GM19043 (cell line): ENCODE data around the gene HMX3.
"Not testable (repeated sequence)": the region's sequence is repeated elsewhere in the genome, so short reads cannot be mapped to it uniquely, and the experiment has no call there.

ENCODE experiments used
- ATAC-seq: cut with Tn5 transposase; IDR thresholded peaks from one replicate; pipeline ENCODE4 v1.9.1; 2021; ENCODE audit warnings: low read depth; ENCODE audit not compliant: unreplicated experiment

HMX3 gene

GRCh38 chr10:123165445-123166072 is 29.8 kb downstream of the HMX3 start:
- ATAC-seq: no peak

GRCh38 chr10:123166618-123167017 is 30.8 kb downstream of the HMX3 start:
- no peak for ATAC-seq

GRCh38 chr10:123170961-123171360 is 35.2 kb downstream of the HMX3 start:
- ATAC-seq: no peak

GRCh38 chr10:123171616-123172015 is 35.8 kb downstream of the HMX3 start:
- not testable (repeated sequence) for ATAC-seq

- no peak for ATAC-seq
Observed at GRCh38 chr10:123175389-123176387, 39.9 kb downstream of the HMX3 start.

- not testable (repeated sequence) for ATAC-seq
Observed at GRCh38 chr10:123178390-123178789, 42.6 kb downstream of the HMX3 start.

GRCh38 chr10:123180101-123181090 is 44.6 kb downstream of the HMX3 start:
- ATAC-seq: no peak

GRCh38 chr10:123183724-123184123 is 48.0 kb downstream of the HMX3 start:
- no peak for ATAC-seq

GRCh38 chr10:123187781-123188180 is 52.0 kb downstream of the HMX3 start:
- ATAC-seq: no peak
